Effector memory CD8-positive, alpha-beta T cell (primary cell): ENCODE data around the gene ANK2.

Experiments
- ATAC-seq: fragments of 150-1000 bp; cut with Tn5 transposase; replicated peaks from 2 replicates; pipeline ENCODE4 v1.10.0; 2021; ENCODE audit warnings: mild to moderate bottlenecking, moderate library complexity
- DNase-seq, 3 experiments: peaks; one replicate each; pipeline ENCODE4 v3.0.0; 2021
- H3K27ac Mint-ChIP-seq, 2 donors: one replicate each; pipeline ENCODE4 v1.8.0; 2022; ENCODE audit warnings: mild to moderate bottlenecking in 2 of 2, mixed read lengths in 2 of 2, moderate library complexity in 2 of 2
- H3K27me3 Mint-ChIP-seq, 2 donors: one replicate each; pipeline ENCODE4 v1.8.0; 2022; ENCODE audit warnings: mixed read lengths in 2 of 2
- H3K36me3 Mint-ChIP-seq: one replicate; pipeline ENCODE4 v1.8.0; 2022; ENCODE audit warnings: mild to moderate bottlenecking, moderate library complexity, mixed read lengths; ENCODE audit not compliant: insufficient read depth
- H3K4me1 Mint-ChIP-seq, 2 donors: one replicate each; pipeline ENCODE4 v1.8.0; 2022; ENCODE audit warnings: low read depth in 2 of 2, mixed read lengths in 2 of 2
- H3K4me3 Mint-ChIP-seq, 2 donors: one replicate each; pipeline ENCODE4 v1.8.0; 2022; ENCODE audit warnings: mild to moderate bottlenecking in 2 of 2, mixed read lengths in 2 of 2, moderate library complexity in 2 of 2
- H3K9me3 Mint-ChIP-seq, 2 donors: one replicate each; pipeline ENCODE4 v1.8.0; 2022; ENCODE audit warnings: mixed read lengths in 2 of 2

ANK2 gene

GRCh38 chr4:113385281-113385899 lies 335.9 kb downstream of the ANK2 start:
- Mint-ChIP-seq H3K36me3 (no peaks in the 10 kb centered on the region), H3K4me1 (peaks cover 0 to 2% of the 10 kb centered on the region in 2 donors), H3K9me3 (no peaks in the 10 kb centered on the region), H3K4me3 (no peak overlapping the region), H3K27ac (no peak overlapping the region), H3K27me3 (peaks cover 25 to 37% of the 10 kb centered on the region in 2 donors)
- DNase-seq (no peak), ATAC-seq (no peak)

DNA sequence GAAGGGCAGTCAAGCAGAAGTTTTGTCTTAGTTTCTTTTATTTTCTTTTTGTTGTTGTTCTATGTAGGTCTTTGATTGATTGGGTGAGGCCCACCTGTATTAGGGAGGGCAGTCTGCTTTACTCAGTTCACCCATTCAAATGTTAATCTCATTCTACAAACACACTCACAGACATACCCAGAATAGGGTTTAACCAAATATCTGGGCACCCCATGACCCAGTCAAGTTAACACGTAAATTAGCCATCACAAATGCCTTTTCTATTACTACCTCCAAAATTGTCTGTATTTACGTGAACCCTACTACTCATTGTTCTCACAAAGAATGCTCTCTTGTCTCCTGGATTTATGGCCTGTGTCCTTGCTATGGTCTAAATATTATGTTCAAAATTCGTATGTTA lies 339.7 kb downstream of the ANK2 start:
- Mint-ChIP-seq H3K27me3 (peaks cover 19 to 23% of the 10 kb centered on the region in 2 donors), H3K27ac (no peak overlapping the region)
- ATAC-seq = no peak

GRCh38 chr4:113390850-113391249 lies 341.4 kb downstream of the ANK2 start:
- H3K36me3 Mint-ChIP-seq = no peaks in the 10 kb centered on the region
- H3K27me3 Mint-ChIP-seq = peaks cover 19 to 23% of the 10 kb centered on the region in 2 donors
- no peaks in the 10 kb centered on the region for H3K9me3 Mint-ChIP-seq
- no peak for ATAC-seq
- H3K27ac Mint-ChIP-seq = no peak overlapping the region
- no peak for DNase-seq
- no peak overlapping the region for H3K4me3 Mint-ChIP-seq
- no peaks in the 10 kb centered on the region for H3K4me1 Mint-ChIP-seq

More for the DNA sequence above, 339.7 kb downstream of the ANK2 start:
- Mint-ChIP-seq H3K36me3 (no peaks in the 10 kb centered on the region), H3K4me3 (no peak overlapping the region), H3K4me1 (peaks cover 0 to 2% of the 10 kb centered on the region in 2 donors), H3K9me3 (no peaks in the 10 kb centered on the region)
- DNase-seq = no peak

GRCh38 chr4:113394108-113394729 lies 344.8 kb downstream of the ANK2 start:
- no peaks in the 10 kb centered on the region for H3K9me3 Mint-ChIP-seq
- peaks cover 0 to 4% of the 10 kb centered on the region in 2 donors for H3K27me3 Mint-ChIP-seq
- ATAC-seq (no peak), DNase-seq (no peak)
- no peak overlapping the region for H3K27ac Mint-ChIP-seq
- H3K36me3 Mint-ChIP-seq = no peaks in the 10 kb centered on the region
- no peaks in the 10 kb centered on the region for H3K4me1 Mint-ChIP-seq
- no peak overlapping the region for H3K4me3 Mint-ChIP-seq

- no peak overlapping the region for H3K27ac Mint-ChIP-seq
- H3K9me3 Mint-ChIP-seq = no peaks in the 10 kb centered on the region
- H3K4me1 Mint-ChIP-seq = no peaks in the 10 kb centered on the region
- no peak overlapping the region for H3K4me3 Mint-ChIP-seq
- H3K36me3 Mint-ChIP-seq = no peaks in the 10 kb centered on the region
- peak; percentile 87 for ATAC-seq
- peaks cover 0 to 4% of the 10 kb centered on the region in 2 donors for H3K27me3 Mint-ChIP-seq
- peak; percentile 56 to 70 (median 59) for DNase-seq
Observed at GRCh38 chr4:113394730-113395530, 345.5 kb downstream of the ANK2 start.

DNA sequence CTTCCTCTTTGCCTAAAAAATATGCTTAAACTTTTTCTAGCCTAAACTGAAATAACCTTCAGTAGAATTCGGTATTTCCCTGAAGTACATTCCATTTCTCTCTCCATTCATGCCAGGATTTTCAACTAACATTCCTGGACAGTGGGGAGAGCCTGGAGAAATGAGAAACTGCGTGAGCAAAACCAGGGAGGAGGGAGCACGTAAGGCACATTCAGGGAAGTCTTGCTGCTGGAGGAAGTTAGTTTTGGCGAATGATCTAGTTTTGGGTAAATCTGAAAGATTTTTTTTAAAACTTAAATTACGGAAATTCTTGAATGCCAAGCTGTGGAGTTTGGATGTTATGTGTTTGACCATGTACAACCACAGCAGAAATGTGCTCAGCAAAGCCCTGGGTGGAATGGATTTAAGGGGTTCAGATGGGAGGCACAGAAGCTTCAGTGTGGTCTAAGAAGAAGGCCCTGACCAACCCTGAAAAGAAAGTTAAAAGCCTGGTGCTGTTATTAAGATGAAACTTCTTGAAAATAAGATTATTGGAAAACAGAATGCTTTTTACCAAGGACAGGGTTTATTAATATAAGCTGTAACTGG lies 347.8 kb downstream of the ANK2 start:
- no peak overlapping the region for H3K27ac Mint-ChIP-seq
- no peaks in the 10 kb centered on the region for H3K9me3 Mint-ChIP-seq
- ATAC-seq (no peak), DNase-seq (no peak)
- no peaks in the 10 kb centered on the region for H3K4me1 Mint-ChIP-seq
- no peaks in the 10 kb centered on the region for H3K36me3 Mint-ChIP-seq
- no peak overlapping the region for H3K4me3 Mint-ChIP-seq
- H3K27me3 Mint-ChIP-seq = peaks cover 0 to 4% of the 10 kb centered on the region in 2 donors

GRCh38 chr4:113398441-113399143 lies 349.1 kb downstream of the ANK2 start:
- ATAC-seq (no peak), DNase-seq (no peak)
- no peak overlapping the region for H3K27ac Mint-ChIP-seq
- no peaks in the 10 kb centered on the region for H3K9me3 Mint-ChIP-seq
- H3K4me3 Mint-ChIP-seq = no peak overlapping the region
- H3K36me3 Mint-ChIP-seq = no peaks in the 10 kb centered on the region
- no peaks in the 10 kb centered on the region for H3K27me3 Mint-ChIP-seq
- no peaks in the 10 kb centered on the region for H3K4me1 Mint-ChIP-seq

- H3K4me3 Mint-ChIP-seq = no peak overlapping the region
- H3K27me3 Mint-ChIP-seq = peaks cover under 1 to 3% of the 10 kb centered on the region in 2 donors
- no peak for ATAC-seq
- H3K27ac Mint-ChIP-seq = no peak overlapping the region
- H3K36me3 Mint-ChIP-seq = no peaks in the 10 kb centered on the region
- no peaks in the 10 kb centered on the region for H3K9me3 Mint-ChIP-seq
- no peak for DNase-seq
- no peaks in the 10 kb centered on the region for H3K4me1 Mint-ChIP-seq
Observed at GRCh38 chr4:113404167-113404571, 354.7 kb downstream of the ANK2 start.

DNA sequence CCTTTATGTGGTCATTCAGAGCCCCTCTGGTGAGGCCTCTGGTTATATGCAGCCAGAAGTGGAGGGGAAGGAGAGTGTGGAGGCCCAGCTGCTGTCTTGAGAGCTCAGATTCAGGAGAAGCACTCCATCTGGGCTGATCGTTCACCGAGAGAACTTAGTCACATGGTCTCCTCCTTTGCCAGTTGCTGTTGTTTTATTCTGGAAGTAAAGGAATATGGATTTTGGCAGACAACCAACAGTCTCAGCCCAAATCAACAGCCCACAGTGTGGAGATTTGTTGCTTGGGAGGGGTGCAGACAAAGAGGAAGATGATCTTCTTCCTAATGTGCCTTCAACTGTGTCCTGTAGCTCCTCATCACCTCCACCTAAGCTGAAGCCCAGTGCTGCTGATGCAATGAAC lies 355.4 kb downstream of the ANK2 start:
- peaks cover 8 to 10% of the 10 kb centered on the region in 2 donors for H3K27me3 Mint-ChIP-seq
- DNase-seq (no peak), ATAC-seq (no peak)
- H3K36me3 Mint-ChIP-seq = no peaks in the 10 kb centered on the region
- H3K4me1 Mint-ChIP-seq = no peaks in the 10 kb centered on the region
- no peak overlapping the region for H3K27ac Mint-ChIP-seq
- no peaks in the 10 kb centered on the region for H3K9me3 Mint-ChIP-seq
- H3K4me3 Mint-ChIP-seq = no peak overlapping the region

- ATAC-seq = no peak
- Mint-ChIP-seq H3K27ac (no peak overlapping the region), H3K36me3 (no peaks in the 10 kb centered on the region), H3K27me3 (peaks cover 11 to 12% of the 10 kb centered on the region in 2 donors), H3K9me3 (no peaks in the 10 kb centered on the region), H3K4me3 (no peak overlapping the region), H3K4me1 (no peaks in the 10 kb centered on the region)
- no peak for DNase-seq
Observed at GRCh38 chr4:113405874-113406722, 356.6 kb downstream of the ANK2 start.

DNA sequence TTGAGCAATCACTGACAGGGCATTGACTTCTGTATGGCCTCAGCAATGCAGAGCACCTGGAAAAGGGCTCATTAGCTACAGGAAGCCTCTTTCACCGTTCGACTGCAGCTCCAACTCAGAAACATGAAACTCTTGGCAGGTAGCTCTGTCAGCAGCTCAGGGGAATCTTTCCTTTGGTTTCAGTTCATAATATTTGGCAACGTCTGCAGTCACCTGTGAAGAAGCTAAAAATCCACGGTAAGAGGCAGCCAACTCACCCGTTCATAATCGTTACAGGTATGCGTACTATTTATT lies 357.2 kb downstream of the ANK2 start:
- no peak for ATAC-seq
- H3K36me3 Mint-ChIP-seq = no peaks in the 10 kb centered on the region
- no peak overlapping the region for H3K27ac Mint-ChIP-seq

DNA sequence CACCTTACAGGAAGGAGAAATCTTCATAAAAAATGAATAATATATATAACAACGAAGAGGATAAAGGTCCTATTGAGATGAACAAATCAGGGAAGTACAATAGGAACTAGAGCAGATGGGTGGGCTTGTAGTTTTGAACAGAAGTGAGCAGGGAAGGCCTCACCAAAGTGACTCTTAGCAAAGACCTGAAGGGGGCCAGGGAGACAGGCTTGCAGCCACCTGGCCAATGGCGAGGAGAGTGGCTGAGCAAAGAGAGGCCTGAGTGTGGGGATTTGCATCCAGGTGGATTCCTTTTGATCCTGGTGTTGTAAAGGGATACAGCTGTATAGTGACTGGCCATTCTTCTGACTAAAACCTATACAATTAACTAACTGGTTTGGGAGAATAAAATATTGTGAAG lies 358.0 kb downstream of the ANK2 start:
- ATAC-seq (no peak), DNase-seq (no peak)
- no peak overlapping the region for H3K27ac Mint-ChIP-seq
- H3K9me3 Mint-ChIP-seq = no peaks in the 10 kb centered on the region
- no peaks in the 10 kb centered on the region for H3K4me1 Mint-ChIP-seq
- no peaks in the 10 kb centered on the region for H3K36me3 Mint-ChIP-seq
- peaks cover 21 to 24% of the 10 kb centered on the region in 2 donors for H3K27me3 Mint-ChIP-seq
- no peak overlapping the region for H3K4me3 Mint-ChIP-seq

More for the DNA sequence above, 357.2 kb downstream of the ANK2 start:
- Mint-ChIP-seq H3K9me3 (no peaks in the 10 kb centered on the region), H3K4me3 (no peak overlapping the region), H3K27me3 (peaks cover 16 to 17% of the 10 kb centered on the region in 2 donors), H3K4me1 (no peaks in the 10 kb centered on the region)
- DNase-seq = no peak
